ENCODE measurements around the gene SAMD3.
"Not testable (repeated sequence)": the region's sequence is repeated elsewhere in the genome, so short reads cannot be mapped to it uniquely, and the experiment has no call there.

Gene SAMD3

GRCh38 chr6:130211691-130212090 is 11.1 kb downstream of the SAMD3 start:
- DNase-seq (ENCODE audit: low read depth): no peak

DNA sequence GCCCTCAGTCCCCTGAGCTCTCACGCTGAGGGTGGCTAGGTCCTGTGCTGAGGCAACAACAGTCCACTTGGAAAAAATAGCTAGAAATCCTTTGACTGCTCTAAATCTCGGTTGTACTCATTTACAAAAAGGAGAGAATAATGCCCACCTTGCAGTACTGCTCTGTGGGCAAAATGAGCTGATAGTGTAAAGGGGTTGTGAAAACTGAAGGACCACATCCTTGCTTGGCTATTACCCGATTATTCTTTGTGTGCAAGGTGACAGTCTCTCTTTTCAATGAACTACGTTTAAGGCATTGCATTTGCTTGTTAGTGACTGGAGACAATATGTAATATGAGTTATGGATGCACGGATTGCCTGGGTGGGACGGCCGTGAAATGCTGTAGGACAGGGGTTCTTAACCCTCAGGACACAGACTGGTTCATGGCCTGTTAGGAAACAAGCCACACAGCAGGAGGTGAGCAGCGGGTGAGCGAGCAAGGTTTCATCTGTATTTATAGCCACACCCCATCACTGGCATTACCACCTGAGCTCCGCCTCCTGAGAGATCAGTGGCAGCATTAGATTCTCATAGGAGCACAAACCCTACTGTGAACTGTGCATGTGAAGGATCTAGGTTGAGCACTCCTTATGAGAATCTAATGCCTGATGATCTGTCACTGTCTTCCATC is 14.6 kb downstream of the SAMD3 start:
- no peak for DNase-seq (ENCODE audit: low read depth)

DNA sequence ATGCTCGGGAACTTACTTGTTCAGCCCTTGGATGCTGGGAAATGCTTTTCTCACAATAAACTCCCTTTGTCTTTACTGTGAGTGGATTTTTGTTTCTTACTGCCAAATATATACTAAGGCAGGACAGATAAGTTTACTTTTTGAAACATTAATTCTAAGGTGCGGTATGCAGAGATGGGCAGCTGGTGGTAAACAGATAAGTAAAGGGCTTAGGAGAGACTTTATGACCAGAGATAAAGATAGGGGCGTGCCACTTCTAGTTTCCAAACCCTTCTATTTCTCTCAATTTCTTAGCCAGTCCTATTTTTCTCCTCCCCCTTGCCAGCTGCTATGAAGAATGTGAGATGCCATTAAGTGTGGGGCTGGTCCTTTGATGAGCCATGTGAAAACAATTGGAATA is 16.3 kb downstream of the SAMD3 start:
- DNase-seq (ENCODE audit: low read depth): no peak

DNA sequence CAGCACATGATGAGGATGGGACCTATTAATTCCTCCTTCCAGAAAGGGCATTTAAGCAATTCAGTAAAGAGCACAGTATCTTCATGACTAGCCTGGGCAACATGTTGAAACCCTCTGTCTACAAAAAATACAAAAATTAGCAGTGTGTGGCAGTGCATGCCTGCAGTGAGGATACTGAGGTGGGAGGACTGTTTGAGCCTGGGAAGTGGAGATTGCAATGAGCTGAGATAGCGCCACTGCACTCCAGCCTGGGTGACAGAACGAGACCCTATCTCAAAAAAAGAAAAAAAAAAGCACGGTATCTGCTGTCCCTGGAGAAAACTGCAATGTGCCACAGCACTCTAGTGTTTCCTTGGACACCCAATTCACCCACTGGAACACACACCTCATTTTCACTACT is 18.4 kb downstream of the SAMD3 start:
- DNase-seq (ENCODE audit: low read depth): no peak

DNA sequence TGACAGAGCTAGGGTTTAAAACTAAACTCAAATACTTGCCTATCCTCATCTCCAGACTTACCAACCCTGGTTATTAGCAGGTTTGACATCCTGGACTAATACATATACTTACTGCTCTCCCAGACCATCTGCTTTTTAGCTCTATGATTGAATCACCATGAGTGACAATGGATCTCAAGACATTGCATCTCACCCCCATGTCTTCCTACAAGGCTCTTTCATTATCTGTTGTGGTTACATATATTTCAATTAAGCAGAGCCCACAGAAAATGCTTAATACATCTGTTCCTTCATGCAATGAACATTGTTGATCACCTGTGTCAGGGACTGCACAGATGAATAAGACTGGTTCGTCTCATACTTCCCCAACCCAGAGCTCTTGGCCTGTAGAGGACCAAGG is 19.4 kb downstream of the SAMD3 start:
- no peak for DNase-seq (ENCODE audit: low read depth)

- DNase-seq (ENCODE audit: low read depth): no peak
Observed at GRCh38 chr6:130202782-130203181, 20.0 kb downstream of the SAMD3 start.

DNA sequence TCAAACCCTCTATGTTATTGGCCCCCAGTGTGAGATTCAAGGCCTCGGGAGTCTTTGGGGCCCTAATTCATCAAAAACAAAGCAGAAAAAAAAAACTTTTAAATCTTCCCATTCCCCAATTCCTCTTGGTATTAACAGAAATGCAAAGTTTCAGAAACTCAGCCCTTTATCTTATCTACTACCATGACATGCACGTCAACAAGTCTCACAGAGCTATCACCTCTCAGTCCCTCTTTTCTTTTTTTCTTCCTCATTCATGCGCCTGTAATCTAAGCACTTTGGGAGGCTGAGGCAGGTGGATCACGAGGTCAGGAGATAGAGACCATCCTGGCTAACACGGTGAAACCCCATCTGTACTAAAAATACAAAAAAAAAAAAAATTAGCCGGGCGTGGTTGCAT is 22.7 kb downstream of the SAMD3 start:
- no peak for DNase-seq (ENCODE audit: low read depth)

DNA sequence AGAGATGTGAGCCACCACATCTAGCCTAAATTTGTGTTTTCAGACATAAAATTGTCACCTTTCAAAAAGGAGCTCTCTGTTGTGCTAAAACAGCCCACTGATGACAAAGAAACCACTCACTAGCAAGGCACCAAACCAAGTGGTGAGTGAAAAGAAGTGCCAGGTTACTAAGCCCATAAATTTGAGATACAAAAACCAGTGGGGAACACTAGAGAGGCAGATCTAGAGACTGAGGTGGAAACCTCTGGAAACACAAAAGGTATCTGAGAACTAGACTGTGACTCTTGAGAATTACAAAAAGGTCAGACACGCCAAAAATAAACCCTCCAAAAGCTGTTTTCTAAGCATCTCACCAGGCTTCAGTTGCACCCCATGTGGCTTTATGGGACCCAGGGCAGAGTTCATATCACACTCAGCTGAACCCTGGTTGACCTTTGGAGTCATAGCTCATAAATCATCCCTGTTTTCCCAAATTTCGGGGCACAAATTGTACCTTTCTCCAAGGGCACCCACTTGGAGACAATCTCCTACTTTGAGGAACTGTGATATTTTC is 24.2 kb downstream of the SAMD3 start:
- no peak for DNase-seq (ENCODE audit: low read depth)

DNA sequence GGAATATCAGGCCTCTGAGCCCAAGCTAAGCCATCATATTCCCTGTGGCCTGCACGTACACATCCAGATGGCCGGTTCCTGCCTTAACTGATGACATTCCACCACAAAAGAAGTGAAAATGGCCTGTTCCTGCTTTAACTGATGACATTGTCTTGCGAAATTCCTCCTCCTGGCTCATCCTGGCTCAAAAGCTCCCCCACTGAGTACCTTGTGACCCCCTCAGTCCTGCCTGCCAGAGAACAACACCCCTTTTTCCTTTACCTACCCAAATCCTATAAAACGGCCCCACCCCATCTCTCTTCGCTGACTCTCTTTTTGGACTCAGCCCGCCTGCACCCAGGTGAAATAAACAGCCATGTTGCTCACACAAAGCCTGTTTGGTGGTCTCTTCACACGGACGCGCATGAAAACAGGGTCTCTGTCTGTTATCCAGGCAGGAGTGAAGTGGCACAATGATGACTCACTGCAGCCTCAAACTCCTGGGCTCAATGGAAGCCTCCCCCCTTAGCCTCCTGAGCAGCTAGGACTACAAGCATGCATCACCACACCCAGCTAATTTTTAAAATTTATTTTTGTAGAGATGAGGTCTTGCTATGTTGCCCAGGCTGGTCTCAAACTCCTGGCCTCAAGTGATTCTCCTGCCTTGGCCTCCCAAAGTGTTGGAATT is 24.8 kb downstream of the SAMD3 start:
- DNase-seq (ENCODE audit: low read depth): not testable (repeated sequence)

GRCh38 chr6:130194434-130194833 is 28.3 kb downstream of the SAMD3 start:
- DNase-seq (ENCODE audit: low read depth): not testable (repeated sequence)

DNA sequence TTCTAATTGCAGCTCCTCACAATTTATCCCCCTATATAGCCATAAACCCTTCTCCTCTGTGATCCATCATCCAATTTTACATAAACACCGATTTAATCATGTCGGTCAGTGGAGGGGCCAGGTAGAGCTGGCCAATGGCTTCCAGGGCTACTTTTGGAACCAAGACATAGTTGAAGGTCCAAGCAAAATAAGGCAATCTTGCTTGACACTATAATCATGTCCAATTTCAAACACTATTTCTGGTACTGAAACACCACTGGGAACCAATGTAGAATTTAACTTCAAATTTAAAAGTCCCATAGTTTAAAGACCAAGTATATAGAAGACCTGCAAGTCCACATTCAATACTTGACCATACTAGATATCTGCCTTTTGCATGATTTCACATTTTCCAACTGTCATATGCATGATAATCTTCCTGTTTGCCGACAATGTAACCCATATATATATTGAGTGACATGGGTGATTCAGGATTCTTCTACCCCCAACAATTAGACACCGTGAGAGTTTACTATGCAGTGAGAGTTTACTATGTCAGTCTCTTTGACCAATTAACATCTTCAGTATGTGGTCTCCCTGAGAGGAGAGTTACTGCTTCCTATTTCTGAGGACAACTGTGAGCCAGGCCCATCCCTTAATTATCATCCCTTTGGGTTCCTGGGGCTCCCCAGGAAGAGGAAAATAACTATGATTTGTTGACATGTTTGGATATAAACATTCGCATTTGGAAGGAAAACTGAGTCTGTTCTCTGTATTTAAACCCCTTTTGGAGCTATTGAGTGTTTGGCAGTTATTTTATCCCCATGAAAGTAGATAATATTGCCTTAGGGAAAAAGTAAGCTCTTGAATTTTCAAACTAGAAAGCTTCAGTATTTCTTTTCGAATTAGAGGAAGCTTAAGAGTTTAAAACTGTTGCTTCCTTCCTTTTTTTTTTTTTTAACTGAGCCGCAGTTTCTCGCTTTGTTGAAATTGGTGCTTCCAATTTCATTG is 31.8 kb downstream of the SAMD3 start:
- DNase-seq (ENCODE audit: low read depth): no peak

GRCh38 chr6:130189531-130190397 is 33.0 kb downstream of the SAMD3 start:
- no peak for DNase-seq (ENCODE audit: low read depth)

GRCh38 chr6:130188207-130188899 is 34.4 kb downstream of the SAMD3 start:
- DNase-seq (ENCODE audit: low read depth): no peak

DNA sequence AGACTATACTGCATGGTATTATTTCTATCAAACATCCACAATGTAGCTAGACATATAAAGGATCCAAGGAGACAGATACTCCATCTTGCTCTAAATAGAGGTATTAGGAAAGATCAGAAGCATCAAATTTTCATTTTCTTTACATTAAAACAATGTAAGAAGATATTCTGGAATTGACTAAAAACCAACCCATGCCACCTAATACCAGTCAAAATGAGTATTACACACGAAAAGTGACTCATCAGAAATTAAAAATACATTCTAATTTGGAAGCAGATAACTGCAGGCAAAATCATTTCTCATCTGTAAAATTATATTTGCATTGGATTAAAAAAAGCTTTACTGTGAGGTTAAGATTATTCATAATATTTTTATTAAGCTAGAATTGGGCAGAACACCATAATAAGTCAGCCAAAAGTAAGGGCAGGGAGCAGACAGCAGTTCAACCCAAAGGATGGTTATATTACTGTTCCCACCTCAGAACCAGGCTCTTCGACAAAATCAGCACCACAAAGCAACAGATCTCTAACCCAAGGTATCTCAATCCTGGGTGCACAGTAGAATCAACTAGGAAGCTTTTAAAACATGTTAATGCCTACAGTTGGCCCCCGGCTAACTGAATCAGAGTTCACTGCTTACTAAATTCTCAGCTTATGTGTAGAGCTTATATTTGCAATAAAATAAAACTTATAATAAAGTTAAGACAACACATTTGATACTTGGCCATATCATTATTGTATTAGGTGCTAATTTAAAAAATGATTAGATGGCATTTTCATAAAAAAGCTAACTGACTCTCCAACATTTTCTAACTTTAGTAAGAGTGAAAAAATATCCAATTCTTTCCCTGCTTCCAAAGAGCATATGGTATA is 35.2 kb downstream of the SAMD3 start:
- DNase-seq (ENCODE audit: low read depth): no peak

DNA sequence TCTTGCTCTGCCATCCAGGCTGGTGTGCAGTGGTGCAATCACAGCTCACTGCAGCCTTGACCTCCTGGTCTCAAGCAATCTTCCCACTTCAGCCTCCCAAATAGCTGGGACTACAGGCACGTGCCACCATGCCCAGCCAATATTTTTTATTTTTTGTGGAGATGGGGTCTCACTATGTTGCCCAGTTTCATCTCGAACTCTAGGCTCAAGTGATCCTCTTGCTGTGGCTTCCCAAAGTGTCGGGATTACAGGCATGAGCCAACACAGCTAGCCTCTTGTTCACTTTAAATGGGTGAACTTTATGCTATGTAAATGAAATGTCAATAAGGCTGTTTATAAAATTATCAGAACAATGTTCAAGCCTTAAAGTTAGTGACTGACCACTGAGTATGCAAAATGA is 37.1 kb downstream of the SAMD3 start:
- no peak for DNase-seq (ENCODE audit: low read depth)

- no peak for DNase-seq (ENCODE audit: low read depth)
Observed at GRCh38 chr6:130183271-130184222, 39.2 kb downstream of the SAMD3 start.

DNA sequence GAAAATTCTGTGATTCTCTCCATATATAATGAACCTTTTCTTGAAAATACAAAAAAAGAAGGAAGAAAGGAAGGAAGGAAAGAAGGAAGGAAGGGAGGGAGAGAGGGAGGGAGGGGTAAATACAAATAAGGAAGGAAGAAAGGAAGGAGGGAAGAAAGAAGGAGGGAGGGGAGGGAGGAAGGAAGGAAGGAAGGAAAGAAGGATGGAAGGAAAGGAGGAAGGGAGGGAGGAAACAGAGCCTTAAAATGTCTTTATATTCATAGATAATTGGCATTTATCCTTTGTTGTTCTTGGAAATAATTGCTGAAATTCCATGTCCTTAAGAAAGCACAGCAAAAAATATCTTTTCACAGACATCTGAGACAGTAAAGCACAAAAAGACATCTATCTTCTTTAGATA is 40.3 kb downstream of the SAMD3 start:
- DNase-seq (ENCODE audit: low read depth): no peak

GRCh38 chr6:130178692-130179091 is 44.1 kb downstream of the SAMD3 start:
- DNase-seq (ENCODE audit: low read depth): peak; percentile 93

DNA sequence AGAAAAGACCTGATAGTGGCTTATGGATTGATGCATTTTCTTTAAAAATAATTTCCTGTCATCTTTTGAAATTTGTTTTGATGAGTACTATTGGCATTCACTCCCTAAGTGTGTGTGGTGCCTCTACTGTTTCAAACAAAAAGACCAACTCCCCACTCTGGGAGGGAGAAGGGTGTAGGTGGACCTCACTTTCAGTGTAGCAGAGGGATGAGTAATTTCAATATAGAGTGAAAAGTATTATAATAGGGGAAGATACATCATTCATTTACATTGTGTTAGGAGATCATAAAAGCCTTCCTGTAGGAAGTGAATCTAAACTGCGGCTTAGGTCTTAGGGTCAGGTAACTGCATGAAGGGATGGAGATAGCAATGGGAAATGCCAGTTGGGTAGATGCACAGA is 46.4 kb downstream of the SAMD3 start:
- DNase-seq (ENCODE audit: low read depth): no peak

All from non-pigmented ciliary epithelial cell (primary cell).